GM12892 (cell line): ENCODE measurements around the gene SLC39A1.

Experiments
- POLR2A ChIP-seq: IDR thresholded peaks from 2 replicates; pipeline ENCODE4 v1.6.1; 2011; ENCODE audit warnings: low read depth, low read length, control low read depth
- POLR2AphosphoS5 ChIP-seq: IDR thresholded peaks from 2 replicates; pipeline ENCODE4 v1.6.1; 2011; ENCODE audit warnings: low read depth, low read length, control low read depth
- TAF1 ChIP-seq: IDR thresholded peaks from 2 replicates; pipeline ENCODE4 v1.6.1; 2011; ENCODE audit warnings: low read depth, mild to moderate bottlenecking, control low read depth, low read length, borderline replicate concordance

- no peak for TF ChIP-seq POLR2A
- TF ChIP-seq POLR2AphosphoS5, result no peak
- no peak for TF ChIP-seq TAF1
Observed at GRCh38 chr1:154000420-154000819, 37.1 kb upstream of the SLC39A1 start.
